Liver (tissue), 9 donors: Measurements from ENCODE around the gene FSIP1. TPM values are rescaled to one million over a fixed set of nuclear protein-coding genes. Genes with fewer than 3 reads are reported as not detected.

Source experiments
- DNase-seq: peaks from one replicate; pipeline ENCODE4 v3.0.0-alpha.2; 2017; ENCODE audit warnings: low spot score
- H3K27ac ChIP-seq, 2 donors: one replicate each; pipeline ENCODE4 v1.7.0; 2013; ENCODE audit warnings: inconsistent platforms in 2 of 2, low read length in 2 of 2, control low read depth in 1 of 2, low read depth in 1 of 2, mild to moderate bottlenecking in 1 of 2
- H3K27me3 ChIP-seq, 4 donors: one replicate each; pipeline versions ENCODE4 v1.6.1 to v1.7.0; 2013; ENCODE audit warnings: low read length in 3 of 4, inconsistent platforms in 1 of 4, mild to moderate bottlenecking in 1 of 4, moderate library complexity in 1 of 4; ENCODE audit not compliant: control insufficient read depth in 4 of 4, insufficient read depth in 4 of 4
- H3K36me3 ChIP-seq, 4 donors: one replicate each; pipeline versions ENCODE4 v1.6.1 to v1.7.0; 2013; ENCODE audit warnings: low read length in 3 of 4, mild to moderate bottlenecking in 3 of 4, low read depth in 1 of 4, moderate library complexity in 1 of 4; ENCODE audit not compliant: control insufficient read depth in 4 of 4, insufficient read depth in 3 of 4
- H3K4me1 ChIP-seq, 4 donors: one replicate each; pipeline versions ENCODE4 v1.6.1 to v1.7.0; 2013; ENCODE audit warnings: low read length in 3 of 4, mild to moderate bottlenecking in 3 of 4, moderate library complexity in 1 of 4; ENCODE audit not compliant: control insufficient read depth in 4 of 4, insufficient read depth in 4 of 4
- H3K4me3 ChIP-seq, 3 donors: one replicate each; pipeline versions ENCODE4 v1.6.1 to v1.7.0; 2013; ENCODE audit warnings: low read length in 3 of 3, control low read depth in 1 of 3, low read depth in 1 of 3, mild to moderate bottlenecking in 1 of 3
- H3K9ac ChIP-seq, 2 donors: one replicate each; pipeline ENCODE4 v1.7.0; 2013; ENCODE audit warnings: low read length in 2 of 2, mild to moderate bottlenecking in 2 of 2, moderate library complexity in 2 of 2, control low read depth in 1 of 2, low read depth in 1 of 2
- H3K9me3 ChIP-seq, 4 donors: one replicate each; pipeline versions ENCODE4 v1.6.1 to v1.7.0; 2013; ENCODE audit warnings: low read length in 3 of 4; ENCODE audit not compliant: control insufficient read depth in 4 of 4
- FOXA2 ChIP-seq: IDR thresholded peaks from 2 replicates; pipeline ENCODE4 v1.6.1; 2016; ENCODE audit warnings: antibody characterized with exemption
- GABPA ChIP-seq, 2 donors: IDR thresholded peaks in 1 of 2; conservative IDR thresholded peaks in 1 of 2; 2 replicates each; pipeline ENCODE4 v1.6.1; 2016; ENCODE audit warnings: antibody characterized with exemption in 2 of 2, mild to moderate bottlenecking in 1 of 2, moderate library complexity in 1 of 2
- HNF4A ChIP-seq, 2 donors: conservative IDR thresholded peaks; 2 replicates each; pipeline ENCODE4 v1.6.1; 2016; ENCODE audit warnings: antibody characterized with exemption in 2 of 2, mild to moderate bottlenecking in 2 of 2
- HNF4G ChIP-seq: IDR thresholded peaks from 2 replicates; pipeline ENCODE4 v1.6.1; 2016; ENCODE audit warnings: antibody characterized with exemption
- JUND ChIP-seq, 2 donors: IDR thresholded peaks; 2 replicates each; pipeline ENCODE4 v1.6.1; 2016; ENCODE audit warnings: antibody characterized with exemption in 2 of 2
- NR2F2 ChIP-seq: IDR thresholded peaks from 2 replicates; pipeline ENCODE4 v1.6.1; 2016; ENCODE audit warnings: antibody characterized with exemption
- RAD21 ChIP-seq, 2 donors: IDR thresholded peaks; 2 replicates each; pipeline ENCODE4 v1.6.1; 2016; ENCODE audit warnings: antibody characterized with exemption in 2 of 2, mild to moderate bottlenecking in 2 of 2
- RXRA ChIP-seq, 2 donors: IDR thresholded peaks; 2 replicates each; pipeline ENCODE4 v1.6.1; 2017 to 2018; ENCODE audit warnings: antibody characterized with exemption in 2 of 2, mild to moderate bottlenecking in 1 of 2
- YY1 ChIP-seq: IDR thresholded peaks from 2 replicates; pipeline ENCODE4 v1.6.1; 2016; ENCODE audit warnings: antibody characterized with exemption, mild to moderate bottlenecking
- WGBS: extraction: QIAGEN DNeasy Blood & Tissue Kit; methylation state at CpG from one replicate; pipeline ENCODE4 v1.1.7; 2013; 5-methylcytosine and 5-hydroxymethylcytosine counted together
- polyA plus RNA-seq, 2 donors: library from polyadenylated mRNA; stranded (reverse) in 1 of 2; unstranded in 1 of 2; fragments of 200-250 nt in 1 of 2; fragments of >200 nt in 1 of 2; fragmentation: Nextera tagmentation in 1 of 2; extraction: Ambion mirVana in 1 of 2; gene quantifications; one replicate each; pipeline versions ENCODE4 v1.2.1 to v1.2.3, GENCODE V29; 2013 to 2015
- total RNA-seq, 2 donors: library from RNA; depleted of rRNA; stranded (reverse); fragments of >200 nt; gene quantifications; one replicate each; pipeline ENCODE4 v1.2.3, GENCODE V29; 2014
- TF ChIP-seq, protein P1 (sequence below): IDR thresholded peaks from 2 replicates; pipeline ENCODE4 v1.6.1; 2016; ENCODE audit warnings: antibody characterized with exemption, mild to moderate bottlenecking
- TF ChIP-seq, protein P2 (sequence below): IDR thresholded peaks from 2 replicates; pipeline ENCODE4 v1.6.1; 2016; ENCODE audit warnings: antibody characterized with exemption
- TF ChIP-seq, protein P3 (sequence below): IDR thresholded peaks from 2 replicates; pipeline ENCODE4 v1.6.1; 2016; ENCODE audit warnings: antibody characterized with exemption
- TF ChIP-seq, protein P4 (sequence below): IDR thresholded peaks from 2 replicates; pipeline ENCODE4 v1.6.1; 2016; ENCODE audit warnings: antibody characterized with exemption
- donor health status: healthy.
- donor health status: healthy.
- donor health status: healthy.
- donor health status: healthy.
- donor health status: healthy.

Gene FSIP1
- total and polyA plus RNA-seq, 4 donors, result 0.05 to 0.29 (median 0.13) TPM

DNA sequence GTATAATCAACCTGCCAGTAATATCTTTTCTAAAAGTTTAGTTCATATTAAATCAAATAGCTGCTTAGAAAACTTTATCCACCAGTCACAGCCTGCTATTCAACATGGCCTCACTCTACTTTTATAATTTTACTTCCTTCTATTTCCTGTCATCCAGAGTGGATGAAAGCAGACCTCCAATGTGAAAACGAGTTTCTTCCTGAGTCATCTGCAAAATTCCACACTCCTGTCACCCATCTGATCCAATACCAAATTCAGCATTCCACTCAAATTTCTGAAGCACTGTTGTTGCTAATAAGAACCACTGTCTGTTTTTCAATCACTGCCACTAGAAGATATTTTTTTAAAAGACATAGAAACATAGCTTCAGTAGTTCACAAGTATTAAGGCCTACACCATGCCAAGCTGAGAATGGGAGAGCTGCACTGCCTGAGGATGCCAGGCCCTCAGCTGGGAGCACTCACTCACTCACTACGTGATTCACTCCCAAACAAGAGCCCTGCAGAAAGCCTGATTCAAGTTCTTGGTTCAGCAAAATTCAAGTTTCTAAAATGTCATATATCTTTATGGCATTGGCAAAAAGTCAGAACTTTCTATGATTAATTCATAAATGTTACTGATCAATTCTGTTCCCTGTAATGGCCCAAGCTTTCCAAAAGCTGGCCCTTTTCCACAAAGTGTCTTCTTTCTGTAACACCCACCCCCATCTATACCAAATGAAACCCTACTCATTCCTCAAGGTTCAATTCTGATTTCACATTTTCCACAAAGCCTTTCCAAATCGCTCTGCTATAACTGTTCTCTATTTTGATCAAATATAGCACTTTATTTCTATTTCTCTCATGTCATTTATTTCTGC is 82.9 kb downstream of the FSIP1 start (continued):
- TF ChIP-seq, protein P1, sequence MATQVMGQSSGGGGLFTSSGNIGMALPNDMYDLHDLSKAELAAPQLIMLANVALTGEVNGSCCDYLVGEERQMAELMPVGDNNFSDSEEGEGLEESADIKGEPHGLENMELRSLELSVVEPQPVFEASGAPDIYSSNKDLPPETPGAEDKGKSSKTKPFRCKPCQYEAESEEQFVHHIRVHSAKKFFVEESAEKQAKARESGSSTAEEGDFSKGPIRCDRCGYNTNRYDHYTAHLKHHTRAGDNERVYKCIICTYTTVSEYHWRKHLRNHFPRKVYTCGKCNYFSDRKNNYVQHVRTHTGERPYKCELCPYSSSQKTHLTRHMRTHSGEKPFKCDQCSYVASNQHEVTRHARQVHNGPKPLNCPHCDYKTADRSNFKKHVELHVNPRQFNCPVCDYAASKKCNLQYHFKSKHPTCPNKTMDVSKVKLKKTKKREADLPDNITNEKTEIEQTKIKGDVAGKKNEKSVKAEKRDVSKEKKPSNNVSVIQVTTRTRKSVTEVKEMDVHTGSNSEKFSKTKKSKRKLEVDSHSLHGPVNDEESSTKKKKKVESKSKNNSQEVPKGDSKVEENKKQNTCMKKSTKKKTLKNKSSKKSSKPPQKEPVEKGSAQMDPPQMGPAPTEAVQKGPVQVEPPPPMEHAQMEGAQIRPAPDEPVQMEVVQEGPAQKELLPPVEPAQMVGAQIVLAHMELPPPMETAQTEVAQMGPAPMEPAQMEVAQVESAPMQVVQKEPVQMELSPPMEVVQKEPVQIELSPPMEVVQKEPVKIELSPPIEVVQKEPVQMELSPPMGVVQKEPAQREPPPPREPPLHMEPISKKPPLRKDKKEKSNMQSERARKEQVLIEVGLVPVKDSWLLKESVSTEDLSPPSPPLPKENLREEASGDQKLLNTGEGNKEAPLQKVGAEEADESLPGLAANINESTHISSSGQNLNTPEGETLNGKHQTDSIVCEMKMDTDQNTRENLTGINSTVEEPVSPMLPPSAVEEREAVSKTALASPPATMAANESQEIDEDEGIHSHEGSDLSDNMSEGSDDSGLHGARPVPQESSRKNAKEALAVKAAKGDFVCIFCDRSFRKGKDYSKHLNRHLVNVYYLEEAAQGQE, result no peak
- TF ChIP-seq, protein P2, sequence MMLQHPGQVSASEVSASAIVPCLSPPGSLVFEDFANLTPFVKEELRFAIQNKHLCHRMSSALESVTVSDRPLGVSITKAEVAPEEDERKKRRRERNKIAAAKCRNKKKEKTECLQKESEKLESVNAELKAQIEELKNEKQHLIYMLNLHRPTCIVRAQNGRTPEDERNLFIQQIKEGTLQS, result no peak
- TF ChIP-seq GABPA (IDR thresholded peaks at IDR 0.05 in 1 of 2, conservative IDR thresholded peaks at IDR 0.05 in 1 of 2) (no peak), JUND (IDR thresholded peaks at IDR 0.05) (no peak), NR2F2 (no peak), RAD21 (IDR thresholded peaks at IDR 0.05) (no peak), HNF4G (no peak)
- TF ChIP-seq, protein P3, sequence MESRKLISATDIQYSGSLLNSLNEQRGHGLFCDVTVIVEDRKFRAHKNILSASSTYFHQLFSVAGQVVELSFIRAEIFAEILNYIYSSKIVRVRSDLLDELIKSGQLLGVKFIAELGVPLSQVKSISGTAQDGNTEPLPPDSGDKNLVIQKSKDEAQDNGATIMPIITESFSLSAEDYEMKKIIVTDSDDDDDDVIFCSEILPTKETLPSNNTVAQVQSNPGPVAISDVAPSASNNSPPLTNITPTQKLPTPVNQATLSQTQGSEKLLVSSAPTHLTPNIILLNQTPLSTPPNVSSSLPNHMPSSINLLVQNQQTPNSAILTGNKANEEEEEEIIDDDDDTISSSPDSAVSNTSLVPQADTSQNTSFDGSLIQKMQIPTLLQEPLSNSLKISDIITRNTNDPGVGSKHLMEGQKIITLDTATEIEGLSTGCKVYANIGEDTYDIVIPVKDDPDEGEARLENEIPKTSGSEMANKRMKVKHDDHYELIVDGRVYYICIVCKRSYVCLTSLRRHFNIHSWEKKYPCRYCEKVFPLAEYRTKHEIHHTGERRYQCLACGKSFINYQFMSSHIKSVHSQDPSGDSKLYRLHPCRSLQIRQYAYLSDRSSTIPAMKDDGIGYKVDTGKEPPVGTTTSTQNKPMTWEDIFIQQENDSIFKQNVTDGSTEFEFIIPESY, result no peak

DNA sequence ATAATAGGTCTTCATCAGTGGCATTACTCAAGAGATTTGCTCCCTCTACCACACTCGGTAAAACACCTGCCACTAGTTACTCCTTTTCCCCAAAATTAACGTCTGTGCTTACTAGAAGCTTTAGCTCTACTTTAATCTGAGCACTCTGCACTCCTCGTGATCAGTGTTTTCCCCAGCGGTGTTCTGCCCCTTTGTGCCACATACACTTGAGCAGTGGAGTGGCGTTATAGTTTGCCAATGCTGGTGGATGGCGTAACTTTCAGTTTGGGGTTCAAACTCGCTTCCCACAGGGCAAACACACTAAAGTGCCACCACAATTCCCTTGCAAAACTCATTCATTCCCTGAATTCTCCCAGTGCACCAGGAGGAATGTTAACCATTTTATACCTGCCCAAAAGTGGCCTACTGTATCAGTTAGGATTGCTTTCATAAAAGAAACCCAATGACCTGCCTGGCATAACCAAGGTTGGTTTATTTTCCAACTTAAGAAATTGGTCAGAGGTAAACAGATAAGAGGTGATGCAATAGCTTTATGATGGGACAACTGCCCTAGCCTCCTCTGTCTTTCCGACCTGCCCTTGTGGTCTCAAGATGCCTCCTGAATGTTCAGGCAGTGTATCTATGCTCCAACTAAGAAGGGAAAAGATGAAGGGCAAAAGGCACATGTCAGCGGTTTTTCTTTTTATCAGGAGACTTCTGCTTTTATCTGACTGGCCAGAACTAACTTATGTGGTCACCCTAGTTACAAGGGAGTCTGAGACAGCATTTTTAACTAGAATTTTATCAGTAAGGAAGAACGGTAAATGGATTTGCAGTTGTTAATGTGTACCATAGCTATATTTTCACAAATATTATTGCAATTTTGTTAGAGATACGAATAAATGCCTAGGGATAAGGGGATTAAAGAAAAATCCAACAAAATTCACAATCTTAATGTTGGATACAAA is 83.9 kb downstream of the FSIP1 start:
- no peaks in the 10 kb centered on the region for H3K27me3 ChIP-seq
- no peaks in the 10 kb centered on the region for H3K4me1 ChIP-seq
- H3K4me3 ChIP-seq, result no peak overlapping the region
- no peak for DNase-seq
- H3K27ac ChIP-seq, result no peak overlapping the region
- no peaks in the 10 kb centered on the region for H3K36me3 ChIP-seq
- no peak overlapping the region for H3K9ac ChIP-seq
- TF ChIP-seq, protein P2, result no peak
- TF ChIP-seq, protein P4, sequence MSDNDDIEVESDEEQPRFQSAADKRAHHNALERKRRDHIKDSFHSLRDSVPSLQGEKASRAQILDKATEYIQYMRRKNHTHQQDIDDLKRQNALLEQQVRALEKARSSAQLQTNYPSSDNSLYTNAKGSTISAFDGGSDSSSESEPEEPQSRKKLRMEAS, result no peak
- TF ChIP-seq RXRA (IDR thresholded peaks at IDR 0.05) (no peak), GABPA (IDR thresholded peaks at IDR 0.05 in 1 of 2, conservative IDR thresholded peaks at IDR 0.05 in 1 of 2) (no peak), YY1 (no peak), HNF4A (conservative IDR thresholded peaks at IDR 0.05) (no peak), NR2F2 (no peak), FOXA2 (no peak)
- TF ChIP-seq, protein P3, result no peak
- TF ChIP-seq, protein P1, result no peak
- no peaks in the 10 kb centered on the region for H3K9me3 ChIP-seq
- WGBS, result 79% methylated on average over 11 of the region's 11 CpGs
